ENCODE measurements around the gene FBXO31. TPM values are rescaled to one million over a fixed set of nuclear protein-coding genes. Genes with fewer than 3 reads are reported as not detected.

Gene FBXO31
- polyA plus RNA-seq, 1 donor from 2014 or later: 20.6 TPM

DNA sequence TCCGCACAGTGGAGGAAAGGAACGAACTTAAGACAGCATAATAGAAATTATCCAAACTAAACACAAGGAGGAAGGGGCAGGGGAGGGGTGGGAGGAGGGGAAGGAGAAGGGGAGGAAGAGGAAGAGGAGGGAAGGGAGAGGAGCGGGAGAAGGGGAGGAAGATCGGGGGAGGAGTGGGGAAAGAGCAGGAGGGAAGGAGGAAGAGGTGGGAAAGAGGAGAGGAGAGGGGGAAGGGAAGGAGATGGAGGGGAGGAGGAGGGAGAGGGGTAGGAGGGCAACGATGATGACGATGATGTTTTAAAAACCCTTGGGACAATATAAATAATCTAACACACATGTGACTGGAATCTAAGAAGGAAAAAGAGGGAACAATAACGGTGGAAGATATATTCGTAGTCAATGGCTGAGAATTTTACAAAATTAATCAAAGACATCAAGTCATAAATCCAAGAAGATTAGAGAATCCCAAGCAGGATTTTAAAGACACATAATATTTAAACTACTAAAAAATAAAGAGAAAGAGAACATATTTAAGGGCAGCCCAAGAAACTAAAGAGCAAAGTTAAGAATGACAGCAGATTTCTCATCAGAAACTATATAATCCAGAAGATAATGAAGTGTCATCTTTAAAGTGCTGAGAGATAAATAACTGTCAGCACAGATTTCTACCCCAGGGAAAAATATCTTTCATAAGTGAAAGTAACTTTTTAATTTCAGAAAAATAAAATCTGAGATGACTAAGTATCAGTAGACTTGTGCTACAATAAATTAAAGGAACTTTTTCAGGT, 96.5 kb downstream of the FBXO31 start:
- H3K27ac ChIP-seq (ENCODE audit: low read length): no peak overlapping the region
- no peaks in the 10 kb centered on the region for H3K36me3 ChIP-seq (ENCODE audit: insufficient read depth, low read length)
- H3K4me2 ChIP-seq (ENCODE audit: low read length): no peak overlapping the region
- TF ChIP-seq, protein P1, sequence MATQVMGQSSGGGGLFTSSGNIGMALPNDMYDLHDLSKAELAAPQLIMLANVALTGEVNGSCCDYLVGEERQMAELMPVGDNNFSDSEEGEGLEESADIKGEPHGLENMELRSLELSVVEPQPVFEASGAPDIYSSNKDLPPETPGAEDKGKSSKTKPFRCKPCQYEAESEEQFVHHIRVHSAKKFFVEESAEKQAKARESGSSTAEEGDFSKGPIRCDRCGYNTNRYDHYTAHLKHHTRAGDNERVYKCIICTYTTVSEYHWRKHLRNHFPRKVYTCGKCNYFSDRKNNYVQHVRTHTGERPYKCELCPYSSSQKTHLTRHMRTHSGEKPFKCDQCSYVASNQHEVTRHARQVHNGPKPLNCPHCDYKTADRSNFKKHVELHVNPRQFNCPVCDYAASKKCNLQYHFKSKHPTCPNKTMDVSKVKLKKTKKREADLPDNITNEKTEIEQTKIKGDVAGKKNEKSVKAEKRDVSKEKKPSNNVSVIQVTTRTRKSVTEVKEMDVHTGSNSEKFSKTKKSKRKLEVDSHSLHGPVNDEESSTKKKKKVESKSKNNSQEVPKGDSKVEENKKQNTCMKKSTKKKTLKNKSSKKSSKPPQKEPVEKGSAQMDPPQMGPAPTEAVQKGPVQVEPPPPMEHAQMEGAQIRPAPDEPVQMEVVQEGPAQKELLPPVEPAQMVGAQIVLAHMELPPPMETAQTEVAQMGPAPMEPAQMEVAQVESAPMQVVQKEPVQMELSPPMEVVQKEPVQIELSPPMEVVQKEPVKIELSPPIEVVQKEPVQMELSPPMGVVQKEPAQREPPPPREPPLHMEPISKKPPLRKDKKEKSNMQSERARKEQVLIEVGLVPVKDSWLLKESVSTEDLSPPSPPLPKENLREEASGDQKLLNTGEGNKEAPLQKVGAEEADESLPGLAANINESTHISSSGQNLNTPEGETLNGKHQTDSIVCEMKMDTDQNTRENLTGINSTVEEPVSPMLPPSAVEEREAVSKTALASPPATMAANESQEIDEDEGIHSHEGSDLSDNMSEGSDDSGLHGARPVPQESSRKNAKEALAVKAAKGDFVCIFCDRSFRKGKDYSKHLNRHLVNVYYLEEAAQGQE (IDR thresholded peaks at IDR 0.05; ENCODE audit: borderline replicate concordance): no peak
- no peak for TF ChIP-seq EZH2 (IDR thresholded peaks at IDR 0.05; ENCODE audit: borderline replicate concordance, insufficient read depth, low read length, poor library complexity, severe bottlenecking)
- TF ChIP-seq, protein P2, sequence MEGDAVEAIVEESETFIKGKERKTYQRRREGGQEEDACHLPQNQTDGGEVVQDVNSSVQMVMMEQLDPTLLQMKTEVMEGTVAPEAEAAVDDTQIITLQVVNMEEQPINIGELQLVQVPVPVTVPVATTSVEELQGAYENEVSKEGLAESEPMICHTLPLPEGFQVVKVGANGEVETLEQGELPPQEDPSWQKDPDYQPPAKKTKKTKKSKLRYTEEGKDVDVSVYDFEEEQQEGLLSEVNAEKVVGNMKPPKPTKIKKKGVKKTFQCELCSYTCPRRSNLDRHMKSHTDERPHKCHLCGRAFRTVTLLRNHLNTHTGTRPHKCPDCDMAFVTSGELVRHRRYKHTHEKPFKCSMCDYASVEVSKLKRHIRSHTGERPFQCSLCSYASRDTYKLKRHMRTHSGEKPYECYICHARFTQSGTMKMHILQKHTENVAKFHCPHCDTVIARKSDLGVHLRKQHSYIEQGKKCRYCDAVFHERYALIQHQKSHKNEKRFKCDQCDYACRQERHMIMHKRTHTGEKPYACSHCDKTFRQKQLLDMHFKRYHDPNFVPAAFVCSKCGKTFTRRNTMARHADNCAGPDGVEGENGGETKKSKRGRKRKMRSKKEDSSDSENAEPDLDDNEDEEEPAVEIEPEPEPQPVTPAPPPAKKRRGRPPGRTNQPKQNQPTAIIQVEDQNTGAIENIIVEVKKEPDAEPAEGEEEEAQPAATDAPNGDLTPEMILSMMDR (IDR thresholded peaks at IDR 0.05; ENCODE audit: poor library complexity, severe bottlenecking): no peak
- TF ChIP-seq SMC3 (conservative IDR thresholded peaks at IDR 0.05; ENCODE audit: poor library complexity): no peak
- no peak for TF ChIP-seq TAF1 (IDR thresholded peaks at IDR 0.05; ENCODE audit: low read depth)
- TF ChIP-seq POLR2AphosphoS5 (IDR thresholded peaks at IDR 0.05): no peak
- no peak for TF ChIP-seq EP300 (conservative IDR thresholded peaks at IDR 0.05; ENCODE audit: poor library complexity, severe bottlenecking)
- TF ChIP-seq MXI1 (conservative IDR thresholded peaks at IDR 0.05; ENCODE audit: poor library complexity, severe bottlenecking): no peak
- TF ChIP-seq RAD21 (conservative IDR thresholded peaks at IDR 0.05): no peak
- no peaks in the 10 kb centered on the region for H3K9me3 ChIP-seq (ENCODE audit: low read length)
- H2AFZ ChIP-seq (ENCODE audit: low read depth, low read length): no peak overlapping the region
- H4K20me1 ChIP-seq (ENCODE audit: insufficient read depth): no peaks in the 10 kb centered on the region
- H3K27me3 ChIP-seq (ENCODE audit: insufficient read depth, low read depth, low read length): no peaks in the 10 kb centered on the region
- no peak overlapping the region for H3K9ac ChIP-seq (ENCODE audit: low read length)
- no peak overlapping the region for H3K4me3 ChIP-seq (ENCODE audit: low read length)
- no peaks in the 10 kb centered on the region for H3K79me2 ChIP-seq (replicated peaks; ENCODE audit: insufficient read depth, low read length)
- no peaks in the 10 kb centered on the region for H3F3A ChIP-seq (ENCODE audit: insufficient read depth, low read length, poor library complexity, severe bottlenecking)
- no peaks in the 10 kb centered on the region for H3K9me2 ChIP-seq (ENCODE audit: insufficient read depth, low read length)

DNA sequence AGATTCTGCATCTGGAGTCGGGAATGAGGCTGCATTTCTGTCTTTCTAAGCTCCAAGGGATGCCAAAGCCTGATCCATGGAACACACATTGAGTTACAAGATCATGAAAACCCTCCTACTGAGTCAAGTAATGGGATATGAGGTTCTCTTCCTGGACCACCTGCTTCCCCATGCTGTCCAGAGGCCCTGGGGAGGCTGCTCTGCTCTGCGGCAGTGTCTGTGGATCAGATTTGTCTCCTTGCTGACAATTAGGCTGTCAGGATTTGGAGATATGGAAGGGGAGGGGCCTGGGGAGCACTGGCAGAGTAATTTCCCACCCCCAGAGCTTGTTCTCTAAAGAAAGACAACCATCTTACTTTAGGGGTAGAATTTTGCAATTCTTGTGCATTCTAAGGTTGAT, 99.4 kb downstream of the FBXO31 start:
- H3K9me2 ChIP-seq (ENCODE audit: insufficient read depth, low read length): no peaks in the 10 kb centered on the region
- no peaks in the 10 kb centered on the region for H3K79me2 ChIP-seq (replicated peaks; ENCODE audit: insufficient read depth, low read length)
- no peaks in the 10 kb centered on the region for H3F3A ChIP-seq (ENCODE audit: insufficient read depth, low read length, poor library complexity, severe bottlenecking)
- H3K4me3 ChIP-seq (ENCODE audit: low read length): no peak overlapping the region
- no peak overlapping the region for H3K4me2 ChIP-seq (ENCODE audit: low read length)
- TF ChIP-seq SMC3 (conservative IDR thresholded peaks at IDR 0.05; ENCODE audit: poor library complexity): no peak
- TF ChIP-seq, protein P2 (IDR thresholded peaks at IDR 0.05; ENCODE audit: poor library complexity, severe bottlenecking): no peak
- TF ChIP-seq POLR2AphosphoS5 (IDR thresholded peaks at IDR 0.05): no peak
- TF ChIP-seq TAF1 (IDR thresholded peaks at IDR 0.05; ENCODE audit: low read depth): no peak
- no peak for TF ChIP-seq EZH2 (IDR thresholded peaks at IDR 0.05; ENCODE audit: borderline replicate concordance, insufficient read depth, low read length, poor library complexity, severe bottlenecking)
- H3K36me3 ChIP-seq (ENCODE audit: insufficient read depth, low read length): no peaks in the 10 kb centered on the region
- H3K9me3 ChIP-seq (ENCODE audit: low read length): no peaks in the 10 kb centered on the region
- no peak overlapping the region for H3K27ac ChIP-seq (ENCODE audit: low read length)
- no peaks in the 10 kb centered on the region for H3K27me3 ChIP-seq (ENCODE audit: insufficient read depth, low read depth, low read length)
- H4K20me1 ChIP-seq (ENCODE audit: insufficient read depth): no peaks in the 10 kb centered on the region
- no peak overlapping the region for H2AFZ ChIP-seq (ENCODE audit: low read depth, low read length)
- no peak overlapping the region for H3K9ac ChIP-seq (ENCODE audit: low read length)
